ENCODE measurements around the gene TOP3B.

The TOP3B gene

GRCh38 chr22:21929253-21929652, 53.3 kb downstream of the TOP3B start:
- H3K4me3 Mint-ChIP-seq, result no peak overlapping the region
- no peaks in the 10 kb centered on the region for H3K9me3 Mint-ChIP-seq
- H3K4me1 Mint-ChIP-seq (ENCODE audit: low read depth), result no peaks in the 10 kb centered on the region
- no peaks in the 10 kb centered on the region for H3K27me3 Mint-ChIP-seq (ENCODE audit: low read depth)
- H3K27ac Mint-ChIP-seq, result no peak overlapping the region
- H3K36me3 Mint-ChIP-seq (ENCODE audit: low read depth), result peaks cover 6% of the 10 kb centered on the region

GRCh38 chr22:21928048-21928447, 54.5 kb downstream of the TOP3B start:
- Mint-ChIP-seq H3K9me3 (no peaks in the 10 kb centered on the region), H3K27ac (no peak overlapping the region), H3K27me3 (ENCODE audit: low read depth) (no peaks in the 10 kb centered on the region), H3K4me3 (no peak overlapping the region), H3K36me3 (ENCODE audit: low read depth) (peaks cover 6% of the 10 kb centered on the region), H3K4me1 (ENCODE audit: low read depth) (no peaks in the 10 kb centered on the region)

GRCh38 chr22:21927174-21927823, 55.3 kb downstream of the TOP3B start:
- Mint-ChIP-seq H3K4me3 (no peak overlapping the region), H3K36me3 (ENCODE audit: low read depth) (peaks cover 6% of the 10 kb centered on the region), H3K27ac (no peak overlapping the region), H3K9me3 (no peaks in the 10 kb centered on the region), H3K4me1 (ENCODE audit: low read depth) (no peaks in the 10 kb centered on the region), H3K27me3 (ENCODE audit: low read depth) (no peaks in the 10 kb centered on the region)

GRCh38 chr22:21926728-21927127, 55.9 kb downstream of the TOP3B start:
- Mint-ChIP-seq H3K27me3 (ENCODE audit: low read depth) (no peaks in the 10 kb centered on the region), H3K4me3 (no peak overlapping the region), H3K27ac (no peak overlapping the region), H3K4me1 (ENCODE audit: low read depth) (no peaks in the 10 kb centered on the region), H3K36me3 (ENCODE audit: low read depth) (peaks cover 6% of the 10 kb centered on the region), H3K9me3 (no peaks in the 10 kb centered on the region)

GRCh38 chr22:21923163-21923561, 59.4 kb downstream of the TOP3B start:
- Mint-ChIP-seq H3K27ac (no peak overlapping the region), H3K4me3 (no peak overlapping the region), H3K27me3 (ENCODE audit: low read depth) (no peaks in the 10 kb centered on the region), H3K4me1 (ENCODE audit: low read depth) (no peaks in the 10 kb centered on the region), H3K36me3 (ENCODE audit: low read depth) (no peaks in the 10 kb centered on the region), H3K9me3 (no peaks in the 10 kb centered on the region)

GRCh38 chr22:21922370-21923162, 60.0 kb downstream of the TOP3B start:
- H3K36me3 Mint-ChIP-seq (ENCODE audit: low read depth), result no peaks in the 10 kb centered on the region
- no peak overlapping the region for H3K27ac Mint-ChIP-seq
- no peaks in the 10 kb centered on the region for H3K4me1 Mint-ChIP-seq (ENCODE audit: low read depth)
- no peaks in the 10 kb centered on the region for H3K9me3 Mint-ChIP-seq
- no peak overlapping the region for H3K4me3 Mint-ChIP-seq
- no peaks in the 10 kb centered on the region for H3K27me3 Mint-ChIP-seq (ENCODE audit: low read depth)

- Mint-ChIP-seq H3K27ac (no peak overlapping the region), H3K4me1 (ENCODE audit: low read depth) (no peaks in the 10 kb centered on the region)
Observed at GRCh38 chr22:21921729-21922128, 60.9 kb downstream of the TOP3B start.

GRCh38 chr22:21921184-21921721, 61.3 kb downstream of the TOP3B start:
- no peak overlapping the region for H3K27ac Mint-ChIP-seq
- H3K4me1 Mint-ChIP-seq (ENCODE audit: low read depth), result no peaks in the 10 kb centered on the region
- no peak overlapping the region for H3K4me3 Mint-ChIP-seq
- H3K27me3 Mint-ChIP-seq (ENCODE audit: low read depth), result no peaks in the 10 kb centered on the region
- H3K9me3 Mint-ChIP-seq, result no peaks in the 10 kb centered on the region
- H3K36me3 Mint-ChIP-seq (ENCODE audit: low read depth), result no peaks in the 10 kb centered on the region

More at GRCh38 chr22:21921729-21922128, 60.9 kb downstream of the TOP3B start:
- Mint-ChIP-seq H3K4me3 (no peak overlapping the region), H3K9me3 (no peaks in the 10 kb centered on the region), H3K36me3 (ENCODE audit: low read depth) (no peaks in the 10 kb centered on the region), H3K27me3 (ENCODE audit: low read depth) (no peaks in the 10 kb centered on the region)

GRCh38 chr22:21920341-21921183, 62.0 kb downstream of the TOP3B start:
- Mint-ChIP-seq H3K27me3 (ENCODE audit: low read depth) (no peaks in the 10 kb centered on the region), H3K9me3 (no peaks in the 10 kb centered on the region), H3K27ac (no peak overlapping the region), H3K4me1 (ENCODE audit: low read depth) (no peaks in the 10 kb centered on the region), H3K4me3 (no peak overlapping the region), H3K36me3 (ENCODE audit: low read depth) (no peaks in the 10 kb centered on the region)

GRCh38 chr22:21919526-21920307, 62.9 kb downstream of the TOP3B start:
- no peaks in the 10 kb centered on the region for H3K36me3 Mint-ChIP-seq (ENCODE audit: low read depth)
- no peak overlapping the region for H3K4me3 Mint-ChIP-seq
- H3K9me3 Mint-ChIP-seq, result no peaks in the 10 kb centered on the region
- no peaks in the 10 kb centered on the region for H3K4me1 Mint-ChIP-seq (ENCODE audit: low read depth)
- H3K27ac Mint-ChIP-seq, result no peak overlapping the region
- H3K27me3 Mint-ChIP-seq (ENCODE audit: low read depth), result no peaks in the 10 kb centered on the region

- H3K36me3 Mint-ChIP-seq (ENCODE audit: low read depth), result no peaks in the 10 kb centered on the region
- H3K9me3 Mint-ChIP-seq, result no peaks in the 10 kb centered on the region
- no peak overlapping the region for H3K27ac Mint-ChIP-seq
- H3K27me3 Mint-ChIP-seq (ENCODE audit: low read depth), result no peaks in the 10 kb centered on the region
- no peak overlapping the region for H3K4me3 Mint-ChIP-seq
- H3K4me1 Mint-ChIP-seq (ENCODE audit: low read depth), result no peaks in the 10 kb centered on the region
Observed at GRCh38 chr22:21918466-21919185, 64.0 kb downstream of the TOP3B start.

GRCh38 chr22:21917959-21918261, 64.7 kb downstream of the TOP3B start:
- no peak overlapping the region for H3K4me3 Mint-ChIP-seq
- H3K27ac Mint-ChIP-seq, result no peak overlapping the region
- no peaks in the 10 kb centered on the region for H3K27me3 Mint-ChIP-seq (ENCODE audit: low read depth)
- no peaks in the 10 kb centered on the region for H3K4me1 Mint-ChIP-seq (ENCODE audit: low read depth)
- H3K9me3 Mint-ChIP-seq, result no peaks in the 10 kb centered on the region
- no peaks in the 10 kb centered on the region for H3K36me3 Mint-ChIP-seq (ENCODE audit: low read depth)

- no peaks in the 10 kb centered on the region for H3K9me3 Mint-ChIP-seq
- no peak overlapping the region for H3K27ac Mint-ChIP-seq
- H3K4me3 Mint-ChIP-seq, result no peak overlapping the region
- no peaks in the 10 kb centered on the region for H3K27me3 Mint-ChIP-seq (ENCODE audit: low read depth)
- H3K4me1 Mint-ChIP-seq (ENCODE audit: low read depth), result no peaks in the 10 kb centered on the region
- no peaks in the 10 kb centered on the region for H3K36me3 Mint-ChIP-seq (ENCODE audit: low read depth)
Observed at GRCh38 chr22:21917181-21917958, 65.2 kb downstream of the TOP3B start.
